Stomach (tissue), 4 donors: Measurements from ENCODE around the gene CCDC192.
A peak's percentile ranks its signal among the peaks of the same experiment; 100 is the strongest.

Source experiments
- CTCF ChIP-seq, 7 experiments: fragments of 450-650 bp in 4 of 7; fragments of 200-600 bp in 3 of 7; sonication (generic) in 3 of 7; IDR thresholded peaks; one replicate each; pipeline ENCODE4 v1.5.1; 2016 to 2019; ENCODE audit warnings: antibody characterized with exemption in 7 of 7, control low read depth in 2 of 7, mild to moderate bottlenecking in 1 of 7
- EP300 ChIP-seq: sonication (generic); formaldehyde crosslinking; IDR thresholded peaks from one replicate; pipeline ENCODE4 v1.6.1; 2017; ENCODE audit warnings: antibody characterized with exemption
- POLR2A ChIP-seq, 4 donors: fragments of 450-650 bp; IDR thresholded peaks; one replicate each; pipeline ENCODE4 v1.6.1; 2016; ENCODE audit warnings: antibody characterized with exemption in 4 of 4, control low read depth in 2 of 4, mild to moderate bottlenecking in 1 of 4, moderate library complexity in 1 of 4
- POLR2AphosphoS5 ChIP-seq, 3 donors: sonication (generic); formaldehyde crosslinking; IDR thresholded peaks; one replicate each; pipeline ENCODE4 v1.6.1; 2016; ENCODE audit warnings: antibody characterized with exemption in 3 of 3

- peak in 2 of 3 donors; percentile 4 to 59 for TF ChIP-seq POLR2AphosphoS5 (IDR thresholded peaks at IDR 0.05)
- TF ChIP-seq CTCF (IDR thresholded peaks at IDR 0.05), result no peak
- no peak for TF ChIP-seq POLR2A (IDR thresholded peaks at IDR 0.05)
- TF ChIP-seq EP300, result no peak
Observed at GRCh38 chr5:127814588-127814973, 111.4 kb downstream of the CCDC192 start.
